ENCODE results near the gene ADCK1. TPM values are rescaled to one million over a fixed set of nuclear protein-coding genes. Genes with fewer than 3 reads are reported as not detected.

The ADCK1 gene
- total RNA-seq, 1 experiment from 2014 or later, result 5.7 TPM

GRCh38 chr14:77822307-77822706, 22.4 kb downstream of the ADCK1 start:
- BruUV-seq (replicated peaks), result no TSS peak
- Histone ChIP-seq H2AFZ (ENCODE audit: low read length) (no peak overlapping the region), H3K79me2 (ENCODE audit: low read length) (no peaks in the 10 kb centered on the region), H4K20me1 (ENCODE audit: low read length) (no peaks in the 10 kb centered on the region), H3F3A (ENCODE audit: low read length, unreplicated experiment) (no peaks in the 10 kb centered on the region), H3K9me2 (replicated peaks; ENCODE audit: low read length) (no peaks in the 10 kb centered on the region), H3K4me2 (ENCODE audit: low read length) (no peak overlapping the region), H3K4me3 (ENCODE audit: low read length) (no peak overlapping the region), H3K27ac (ENCODE audit: low read length) (no peak overlapping the region), H3K9ac (ENCODE audit: low read length) (no peak overlapping the region), H3K36me3 (ENCODE audit: low read depth, low read length) (no peaks in the 10 kb centered on the region; the same call in 1 of the 2 replicates), H3K27me3 (ENCODE audit: low read length) (no peaks in the 10 kb centered on the region), H3K9me3 (ENCODE audit: low read length) (no peaks in the 10 kb centered on the region), H3K4me1 (ENCODE audit: insufficient read depth, low read length) (no peaks in the 10 kb centered on the region)
- intact Hi-C loops (cut with micrococcal nuclease), result no loop called here
- DNase-seq (no peak), ATAC-seq (no peak)
- ChIA-PET POLR2A (ENCODE audit: unreplicated experiment) (no interaction called here), CTCF (no interaction called here)
- TF ChIP-seq EZH2phosphoT487 (IDR thresholded peaks at IDR 0.05; ENCODE audit: borderline replicate concordance, low read length), result no peak
- TF ChIP-seq EZH2 (IDR thresholded peaks at IDR 0.05; ENCODE audit: low read length, unreplicated experiment), result no peak
- no peak for TF ChIP-seq CTCF (conservative IDR thresholded peaks at IDR 0.05; ENCODE audit: low read depth, low read length)

- Histone ChIP-seq H4K20me1 (ENCODE audit: low read length) (no peaks in the 10 kb centered on the region), H3K9me3 (ENCODE audit: low read length) (no peaks in the 10 kb centered on the region), H3K9ac (ENCODE audit: low read length) (no peak overlapping the region), H3K27me3 (ENCODE audit: low read length) (no peaks in the 10 kb centered on the region), H3K4me2 (ENCODE audit: low read length) (no peak overlapping the region), H3K4me1 (ENCODE audit: insufficient read depth, low read length) (no peaks in the 10 kb centered on the region), H3K79me2 (ENCODE audit: low read length) (no peaks in the 10 kb centered on the region), H3K36me3 (ENCODE audit: low read depth, low read length) (no peaks in the 10 kb centered on the region; the same call in 1 of the 2 replicates), H3F3A (ENCODE audit: low read length, unreplicated experiment) (no peaks in the 10 kb centered on the region), H3K4me3 (ENCODE audit: low read length) (no peak overlapping the region), H2AFZ (ENCODE audit: low read length) (no peak overlapping the region), H3K27ac (ENCODE audit: low read length) (no peak overlapping the region), H3K9me2 (replicated peaks; ENCODE audit: low read length) (no peaks in the 10 kb centered on the region)
- DNase-seq (no peak), ATAC-seq (no peak)
- TF ChIP-seq EZH2 (IDR thresholded peaks at IDR 0.05; ENCODE audit: low read length, unreplicated experiment) (no peak), CTCF (conservative IDR thresholded peaks at IDR 0.05; ENCODE audit: low read depth, low read length) (no peak), EZH2phosphoT487 (IDR thresholded peaks at IDR 0.05; ENCODE audit: borderline replicate concordance, low read length) (no peak)
- no TSS peak for BruUV-seq (replicated peaks)
- CTCF ChIA-PET, result no interaction called here
- intact Hi-C loops (cut with micrococcal nuclease), result no loop called here
- POLR2A ChIA-PET (ENCODE audit: unreplicated experiment), result no interaction called here
Observed at GRCh38 chr14:77822741-77823140, 22.8 kb downstream of the ADCK1 start.

- intact Hi-C loops (cut with micrococcal nuclease), result no loop called here
- DNase-seq, result no peak
- CTCF ChIA-PET, result no interaction called here
- no peak overlapping the region for H2AFZ ChIP-seq (ENCODE audit: low read length)
- ATAC-seq, result no peak
- H4K20me1 ChIP-seq (ENCODE audit: low read length), result no peaks in the 10 kb centered on the region
- H3K9me2 ChIP-seq (replicated peaks; ENCODE audit: low read length), result no peaks in the 10 kb centered on the region
- H3K79me2 ChIP-seq (ENCODE audit: low read length), result no peaks in the 10 kb centered on the region
- POLR2A ChIA-PET (ENCODE audit: unreplicated experiment), result no interaction called here
- no peak for TF ChIP-seq EZH2phosphoT487 (IDR thresholded peaks at IDR 0.05; ENCODE audit: borderline replicate concordance, low read length)
- no peak for TF ChIP-seq EZH2 (IDR thresholded peaks at IDR 0.05; ENCODE audit: low read length, unreplicated experiment)
- no peak for TF ChIP-seq CTCF (conservative IDR thresholded peaks at IDR 0.05; ENCODE audit: low read depth, low read length)
- H3K36me3 ChIP-seq (ENCODE audit: low read depth, low read length), result no peaks in the 10 kb centered on the region; the same call in 1 of the 2 replicates
- H3K9me3 ChIP-seq (ENCODE audit: low read length), result no peaks in the 10 kb centered on the region
- H3K4me3 ChIP-seq (ENCODE audit: low read length), result no peak overlapping the region
- H3K4me1 ChIP-seq (ENCODE audit: insufficient read depth, low read length), result no peaks in the 10 kb centered on the region
- no peak overlapping the region for H3K9ac ChIP-seq (ENCODE audit: low read length)
- no TSS peak for BruUV-seq (replicated peaks)
- no peaks in the 10 kb centered on the region for H3K27me3 ChIP-seq (ENCODE audit: low read length)
- H3K4me2 ChIP-seq (ENCODE audit: low read length), result no peak overlapping the region
- H3F3A ChIP-seq (ENCODE audit: low read length, unreplicated experiment), result no peaks in the 10 kb centered on the region
- H3K27ac ChIP-seq (ENCODE audit: low read length), result no peak overlapping the region
Observed at GRCh38 chr14:77823378-77823777, 23.5 kb downstream of the ADCK1 start.
